Keratinocyte (primary cell): ENCODE data around the gene SACS.

Experiments
- EZH2 ChIP-seq: IDR thresholded peaks from one replicate; pipeline ENCODE4 v1.6.1; 2012; ENCODE audit warnings: inconsistent platforms, mild to moderate bottlenecking, low read length, moderate library complexity
- TF ChIP-seq, protein P1 (sequence below), 3 experiments: IDR thresholded peaks in 1 of 3; conservative IDR thresholded peaks in 1 of 3; optimal IDR thresholded peaks in 1 of 3; 2 replicates in 2 of 3; 3 replicates in 1 of 3; pipeline versions ENCODE3 to v1.5.1; 2011; ENCODE audit warnings: low read length in 3 of 3, mild to moderate bottlenecking in 3 of 3, moderate library complexity in 2 of 3, control low read depth in 1 of 3, inconsistent platforms in 1 of 3; ENCODE audit not compliant: insufficient read depth in 2 of 3; ENCODE audit errors: extremely low read depth in 1 of 3

DNA sequence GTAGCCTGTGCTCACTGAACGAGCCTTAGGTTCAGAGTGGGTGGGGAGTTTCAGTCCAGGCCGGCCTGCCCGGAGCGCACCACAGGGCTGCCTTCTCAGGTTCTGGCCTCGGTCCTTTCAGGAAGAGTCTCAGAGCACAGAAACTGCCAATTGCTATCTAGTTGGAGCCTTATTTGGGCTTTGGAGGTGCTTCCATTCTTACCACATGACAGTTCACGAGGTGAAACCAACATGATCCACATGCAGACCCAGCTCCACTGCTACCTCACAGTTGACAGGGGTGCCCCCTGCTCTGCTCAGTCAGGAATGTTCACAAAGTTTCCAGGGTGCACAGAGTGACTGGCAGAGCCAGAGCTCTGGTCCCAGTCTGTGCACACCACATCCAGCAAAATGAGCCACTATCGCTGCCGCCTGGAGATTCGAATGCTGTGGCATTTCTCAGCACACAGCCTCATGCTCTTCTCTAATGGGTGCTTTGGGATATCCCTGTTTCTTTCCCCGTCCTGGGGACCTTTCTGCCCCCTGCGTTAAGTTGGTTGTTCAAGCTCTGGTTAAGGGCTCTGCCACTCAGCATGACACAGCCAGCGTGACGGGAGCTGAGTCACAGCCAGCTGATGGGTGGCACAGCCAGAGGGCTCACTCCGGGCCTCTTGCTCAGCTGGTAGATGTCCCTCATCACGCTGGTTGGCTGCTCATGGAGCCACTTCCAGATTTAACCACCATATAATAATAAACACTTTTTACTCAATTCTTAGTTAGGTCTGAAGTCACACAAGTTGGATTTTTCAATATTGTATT lies 7.5 kb upstream of the SACS start:
- TF ChIP-seq, protein P1, sequence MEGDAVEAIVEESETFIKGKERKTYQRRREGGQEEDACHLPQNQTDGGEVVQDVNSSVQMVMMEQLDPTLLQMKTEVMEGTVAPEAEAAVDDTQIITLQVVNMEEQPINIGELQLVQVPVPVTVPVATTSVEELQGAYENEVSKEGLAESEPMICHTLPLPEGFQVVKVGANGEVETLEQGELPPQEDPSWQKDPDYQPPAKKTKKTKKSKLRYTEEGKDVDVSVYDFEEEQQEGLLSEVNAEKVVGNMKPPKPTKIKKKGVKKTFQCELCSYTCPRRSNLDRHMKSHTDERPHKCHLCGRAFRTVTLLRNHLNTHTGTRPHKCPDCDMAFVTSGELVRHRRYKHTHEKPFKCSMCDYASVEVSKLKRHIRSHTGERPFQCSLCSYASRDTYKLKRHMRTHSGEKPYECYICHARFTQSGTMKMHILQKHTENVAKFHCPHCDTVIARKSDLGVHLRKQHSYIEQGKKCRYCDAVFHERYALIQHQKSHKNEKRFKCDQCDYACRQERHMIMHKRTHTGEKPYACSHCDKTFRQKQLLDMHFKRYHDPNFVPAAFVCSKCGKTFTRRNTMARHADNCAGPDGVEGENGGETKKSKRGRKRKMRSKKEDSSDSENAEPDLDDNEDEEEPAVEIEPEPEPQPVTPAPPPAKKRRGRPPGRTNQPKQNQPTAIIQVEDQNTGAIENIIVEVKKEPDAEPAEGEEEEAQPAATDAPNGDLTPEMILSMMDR (optimal IDR thresholded peaks at IDR 0.05 in 1 of 3, IDR thresholded peaks at IDR 0.05 in 1 of 3, conservative IDR thresholded peaks at IDR 0.05 in 1 of 3; ENCODE audit: extremely low read depth in 1 of 3, insufficient read depth in 2 of 3, low read length in 3 of 3), result no peak
- TF ChIP-seq EZH2, result no peak
